Liver (tissue), 9 donors: ENCODE data around the gene MYO1H. TPM values are rescaled to one million over a fixed set of nuclear protein-coding genes. Genes with fewer than 3 reads are reported as not detected.

Source experiments
- DNase-seq: peaks from one replicate; pipeline ENCODE4 v3.0.0-alpha.2; 2017; ENCODE audit warnings: low spot score
- H3K27ac ChIP-seq, 2 donors: one replicate each; pipeline ENCODE4 v1.7.0; 2013; ENCODE audit warnings: inconsistent platforms in 2 of 2, low read length in 2 of 2, control low read depth in 1 of 2, low read depth in 1 of 2, mild to moderate bottlenecking in 1 of 2
- H3K27me3 ChIP-seq, 4 donors: one replicate each; pipeline versions ENCODE4 v1.6.1 to v1.7.0; 2013; ENCODE audit warnings: low read length in 3 of 4, inconsistent platforms in 1 of 4, mild to moderate bottlenecking in 1 of 4, moderate library complexity in 1 of 4; ENCODE audit not compliant: control insufficient read depth in 4 of 4, insufficient read depth in 4 of 4
- H3K36me3 ChIP-seq, 4 donors: one replicate each; pipeline versions ENCODE4 v1.6.1 to v1.7.0; 2013; ENCODE audit warnings: low read length in 3 of 4, mild to moderate bottlenecking in 3 of 4, low read depth in 1 of 4, moderate library complexity in 1 of 4; ENCODE audit not compliant: control insufficient read depth in 4 of 4, insufficient read depth in 3 of 4
- H3K4me1 ChIP-seq, 4 donors: one replicate each; pipeline versions ENCODE4 v1.6.1 to v1.7.0; 2013; ENCODE audit warnings: low read length in 3 of 4, mild to moderate bottlenecking in 3 of 4, moderate library complexity in 1 of 4; ENCODE audit not compliant: control insufficient read depth in 4 of 4, insufficient read depth in 4 of 4
- H3K4me3 ChIP-seq, 3 donors: one replicate each; pipeline versions ENCODE4 v1.6.1 to v1.7.0; 2013; ENCODE audit warnings: low read length in 3 of 3, control low read depth in 1 of 3, low read depth in 1 of 3, mild to moderate bottlenecking in 1 of 3
- H3K9ac ChIP-seq, 2 donors: one replicate each; pipeline ENCODE4 v1.7.0; 2013; ENCODE audit warnings: low read length in 2 of 2, mild to moderate bottlenecking in 2 of 2, moderate library complexity in 2 of 2, control low read depth in 1 of 2, low read depth in 1 of 2
- H3K9me3 ChIP-seq, 4 donors: one replicate each; pipeline versions ENCODE4 v1.6.1 to v1.7.0; 2013; ENCODE audit warnings: low read length in 3 of 4; ENCODE audit not compliant: control insufficient read depth in 4 of 4
- ATF3 ChIP-seq: IDR thresholded peaks from 2 replicates; pipeline ENCODE4 v1.6.1; 2016; ENCODE audit warnings: antibody characterized with exemption
- EGR1 ChIP-seq, 2 donors: IDR thresholded peaks; 2 replicates each; pipeline ENCODE4 v1.6.1; 2016 to 2018; ENCODE audit warnings: antibody characterized with exemption in 2 of 2, low read depth in 2 of 2
- FOXA1 ChIP-seq: IDR thresholded peaks from 2 replicates; pipeline ENCODE4 v1.6.1; 2016; ENCODE audit warnings: antibody characterized with exemption
- FOXA2 ChIP-seq: IDR thresholded peaks from 2 replicates; pipeline ENCODE4 v1.6.1; 2016; ENCODE audit warnings: antibody characterized with exemption
- GABPA ChIP-seq, 2 donors: IDR thresholded peaks in 1 of 2; conservative IDR thresholded peaks in 1 of 2; 2 replicates each; pipeline ENCODE4 v1.6.1; 2016; ENCODE audit warnings: antibody characterized with exemption in 2 of 2, mild to moderate bottlenecking in 1 of 2, moderate library complexity in 1 of 2
- HNF4A ChIP-seq, 2 donors: conservative IDR thresholded peaks; 2 replicates each; pipeline ENCODE4 v1.6.1; 2016; ENCODE audit warnings: antibody characterized with exemption in 2 of 2, mild to moderate bottlenecking in 2 of 2
- HNF4G ChIP-seq: IDR thresholded peaks from 2 replicates; pipeline ENCODE4 v1.6.1; 2016; ENCODE audit warnings: antibody characterized with exemption
- JUND ChIP-seq, 2 donors: IDR thresholded peaks; 2 replicates each; pipeline ENCODE4 v1.6.1; 2016; ENCODE audit warnings: antibody characterized with exemption in 2 of 2
- NR2F2 ChIP-seq: IDR thresholded peaks from 2 replicates; pipeline ENCODE4 v1.6.1; 2016; ENCODE audit warnings: antibody characterized with exemption
- RAD21 ChIP-seq, 2 donors: IDR thresholded peaks; 2 replicates each; pipeline ENCODE4 v1.6.1; 2016; ENCODE audit warnings: antibody characterized with exemption in 2 of 2, mild to moderate bottlenecking in 2 of 2
- RXRA ChIP-seq, 2 donors: IDR thresholded peaks; 2 replicates each; pipeline ENCODE4 v1.6.1; 2017 to 2018; ENCODE audit warnings: antibody characterized with exemption in 2 of 2, mild to moderate bottlenecking in 1 of 2
- SP1 ChIP-seq: IDR thresholded peaks from 2 replicates; pipeline ENCODE4 v1.6.1; 2018; ENCODE audit warnings: antibody characterized with exemption, mild to moderate bottlenecking
- TAF1 ChIP-seq: conservative IDR thresholded peaks from 2 replicates; pipeline ENCODE4 v1.6.1; 2016; ENCODE audit warnings: antibody characterized with exemption, mild to moderate bottlenecking
- YY1 ChIP-seq: IDR thresholded peaks from 2 replicates; pipeline ENCODE4 v1.6.1; 2016; ENCODE audit warnings: antibody characterized with exemption, mild to moderate bottlenecking
- ZBTB33 ChIP-seq: IDR thresholded peaks from 2 replicates; pipeline ENCODE4 v1.6.1; 2016; ENCODE audit warnings: antibody characterized with exemption
- WGBS: extraction: QIAGEN DNeasy Blood & Tissue Kit; methylation state at CpG from one replicate; pipeline ENCODE4 v1.1.7; 2013; 5-methylcytosine and 5-hydroxymethylcytosine counted together
- polyA plus RNA-seq, 2 donors: library from polyadenylated mRNA; stranded (reverse) in 1 of 2; unstranded in 1 of 2; fragments of 200-250 nt in 1 of 2; fragments of >200 nt in 1 of 2; fragmentation: Nextera tagmentation in 1 of 2; extraction: Ambion mirVana in 1 of 2; gene quantifications; one replicate each; pipeline versions ENCODE4 v1.2.1 to v1.2.3, GENCODE V29; 2013 to 2015
- total RNA-seq, 2 donors: library from RNA; depleted of rRNA; stranded (reverse); fragments of >200 nt; gene quantifications; one replicate each; pipeline ENCODE4 v1.2.3, GENCODE V29; 2014
- TF ChIP-seq, protein P1 (sequence below): IDR thresholded peaks from 2 replicates; pipeline ENCODE4 v1.6.1; 2016; ENCODE audit warnings: antibody characterized with exemption
- TF ChIP-seq, protein P2 (sequence below): fragments of 150-350 bp; IDR thresholded peaks from 2 replicates; pipeline ENCODE4 v1.5.1; 2017; ENCODE audit warnings: improper control_type of control experiment, low read depth, low read length; ENCODE audit not compliant: missing input control
- TF ChIP-seq, protein P3 (sequence below): IDR thresholded peaks from 2 replicates; pipeline ENCODE4 v1.6.1; 2016; ENCODE audit warnings: antibody characterized with exemption, mild to moderate bottlenecking
- donor health status: healthy.
- donor health status: healthy.
- donor health status: healthy.
- donor health status: healthy.
- donor health status: healthy.

Gene MYO1H
- total and polyA plus RNA-seq, 4 donors = not detected

- WGBS = 89% methylated on average over 4 of the region's 4 CpGs
- Histone ChIP-seq H3K4me1 (no peaks in the 10 kb centered on the region), H3K36me3 (peaks cover 13 to 73% (median 62%) of the 10 kb centered on the region in 4 donors), H3K27me3 (no peaks in the 10 kb centered on the region), H3K4me3 (no peak overlapping the region), H3K9ac (no peak overlapping the region), H3K27ac (no peak overlapping the region), H3K9me3 (no peaks in the 10 kb centered on the region)
- TF ChIP-seq FOXA1 (no peak), FOXA2 (no peak), JUND (IDR thresholded peaks at IDR 0.05) (no peak), GABPA (IDR thresholded peaks at IDR 0.05 in 1 of 2, conservative IDR thresholded peaks at IDR 0.05 in 1 of 2) (no peak), NR2F2 (no peak), RAD21 (IDR thresholded peaks at IDR 0.05) (no peak), ATF3 (no peak), SP1 (no peak), HNF4A (conservative IDR thresholded peaks at IDR 0.05) (no peak), TAF1 (no peak), YY1 (no peak), RXRA (IDR thresholded peaks at IDR 0.05) (no peak), HNF4G (no peak)
- TF ChIP-seq, protein P1, sequence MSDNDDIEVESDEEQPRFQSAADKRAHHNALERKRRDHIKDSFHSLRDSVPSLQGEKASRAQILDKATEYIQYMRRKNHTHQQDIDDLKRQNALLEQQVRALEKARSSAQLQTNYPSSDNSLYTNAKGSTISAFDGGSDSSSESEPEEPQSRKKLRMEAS = no peak
- TF ChIP-seq, protein P2, sequence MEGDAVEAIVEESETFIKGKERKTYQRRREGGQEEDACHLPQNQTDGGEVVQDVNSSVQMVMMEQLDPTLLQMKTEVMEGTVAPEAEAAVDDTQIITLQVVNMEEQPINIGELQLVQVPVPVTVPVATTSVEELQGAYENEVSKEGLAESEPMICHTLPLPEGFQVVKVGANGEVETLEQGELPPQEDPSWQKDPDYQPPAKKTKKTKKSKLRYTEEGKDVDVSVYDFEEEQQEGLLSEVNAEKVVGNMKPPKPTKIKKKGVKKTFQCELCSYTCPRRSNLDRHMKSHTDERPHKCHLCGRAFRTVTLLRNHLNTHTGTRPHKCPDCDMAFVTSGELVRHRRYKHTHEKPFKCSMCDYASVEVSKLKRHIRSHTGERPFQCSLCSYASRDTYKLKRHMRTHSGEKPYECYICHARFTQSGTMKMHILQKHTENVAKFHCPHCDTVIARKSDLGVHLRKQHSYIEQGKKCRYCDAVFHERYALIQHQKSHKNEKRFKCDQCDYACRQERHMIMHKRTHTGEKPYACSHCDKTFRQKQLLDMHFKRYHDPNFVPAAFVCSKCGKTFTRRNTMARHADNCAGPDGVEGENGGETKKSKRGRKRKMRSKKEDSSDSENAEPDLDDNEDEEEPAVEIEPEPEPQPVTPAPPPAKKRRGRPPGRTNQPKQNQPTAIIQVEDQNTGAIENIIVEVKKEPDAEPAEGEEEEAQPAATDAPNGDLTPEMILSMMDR = no peak
- TF ChIP-seq, protein P3, sequence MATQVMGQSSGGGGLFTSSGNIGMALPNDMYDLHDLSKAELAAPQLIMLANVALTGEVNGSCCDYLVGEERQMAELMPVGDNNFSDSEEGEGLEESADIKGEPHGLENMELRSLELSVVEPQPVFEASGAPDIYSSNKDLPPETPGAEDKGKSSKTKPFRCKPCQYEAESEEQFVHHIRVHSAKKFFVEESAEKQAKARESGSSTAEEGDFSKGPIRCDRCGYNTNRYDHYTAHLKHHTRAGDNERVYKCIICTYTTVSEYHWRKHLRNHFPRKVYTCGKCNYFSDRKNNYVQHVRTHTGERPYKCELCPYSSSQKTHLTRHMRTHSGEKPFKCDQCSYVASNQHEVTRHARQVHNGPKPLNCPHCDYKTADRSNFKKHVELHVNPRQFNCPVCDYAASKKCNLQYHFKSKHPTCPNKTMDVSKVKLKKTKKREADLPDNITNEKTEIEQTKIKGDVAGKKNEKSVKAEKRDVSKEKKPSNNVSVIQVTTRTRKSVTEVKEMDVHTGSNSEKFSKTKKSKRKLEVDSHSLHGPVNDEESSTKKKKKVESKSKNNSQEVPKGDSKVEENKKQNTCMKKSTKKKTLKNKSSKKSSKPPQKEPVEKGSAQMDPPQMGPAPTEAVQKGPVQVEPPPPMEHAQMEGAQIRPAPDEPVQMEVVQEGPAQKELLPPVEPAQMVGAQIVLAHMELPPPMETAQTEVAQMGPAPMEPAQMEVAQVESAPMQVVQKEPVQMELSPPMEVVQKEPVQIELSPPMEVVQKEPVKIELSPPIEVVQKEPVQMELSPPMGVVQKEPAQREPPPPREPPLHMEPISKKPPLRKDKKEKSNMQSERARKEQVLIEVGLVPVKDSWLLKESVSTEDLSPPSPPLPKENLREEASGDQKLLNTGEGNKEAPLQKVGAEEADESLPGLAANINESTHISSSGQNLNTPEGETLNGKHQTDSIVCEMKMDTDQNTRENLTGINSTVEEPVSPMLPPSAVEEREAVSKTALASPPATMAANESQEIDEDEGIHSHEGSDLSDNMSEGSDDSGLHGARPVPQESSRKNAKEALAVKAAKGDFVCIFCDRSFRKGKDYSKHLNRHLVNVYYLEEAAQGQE = no peak
- DNase-seq = no peak
These were observed 137.5 kb downstream of the MYO1H start for GRCh38 chr12:109485201-109485600.

DNA sequence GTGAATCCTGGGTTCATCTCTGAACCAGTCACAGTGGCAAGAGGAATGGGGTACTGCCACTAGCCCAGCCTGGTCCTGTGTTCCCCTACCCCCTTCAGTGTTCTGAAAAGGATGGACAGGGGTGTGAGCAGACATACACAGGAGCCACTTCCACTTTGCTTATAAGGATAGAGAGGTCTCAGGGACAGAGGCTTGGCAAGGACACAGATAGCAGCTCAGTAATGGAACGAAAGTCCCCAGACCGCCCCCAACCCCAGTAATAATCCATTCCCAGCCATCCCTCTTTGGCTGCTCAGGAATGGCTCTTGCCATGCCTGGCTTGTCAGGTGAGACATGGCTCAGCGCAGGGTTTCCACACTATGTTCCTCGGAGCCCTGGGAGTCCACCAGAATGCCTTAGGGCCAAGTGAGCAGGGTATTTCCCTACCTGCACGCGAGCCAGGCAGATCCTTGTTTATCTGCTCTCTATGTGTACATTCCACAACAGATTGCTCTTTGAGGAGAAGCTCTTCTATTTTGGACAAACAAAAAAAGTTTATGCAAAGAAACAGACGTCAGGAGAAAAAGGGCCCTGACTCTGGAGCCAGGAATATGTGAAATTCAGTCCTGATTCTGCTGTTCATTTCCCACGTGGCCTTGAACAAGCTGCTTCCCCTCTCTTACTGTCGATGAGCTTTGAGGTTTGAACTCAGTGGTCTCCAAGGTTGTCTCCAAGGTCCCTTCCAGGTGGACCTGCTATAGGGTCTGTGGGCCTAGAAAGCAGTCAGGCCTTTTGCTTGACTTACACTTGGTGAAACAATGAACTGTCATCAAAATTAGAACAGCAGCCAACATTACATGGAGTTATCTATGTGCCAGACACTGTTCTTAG is 139.7 kb downstream of the MYO1H start:
- WGBS = 94% methylated on average over 9 of the region's 9 CpGs
- Histone ChIP-seq H3K36me3 (peaks cover 18 to 94% (median 77%) of the 10 kb centered on the region in 4 donors), H3K4me1 (no peaks in the 10 kb centered on the region), H3K27me3 (no peaks in the 10 kb centered on the region), H3K9ac (no peak overlapping the region), H3K9me3 (no peaks in the 10 kb centered on the region), H3K27ac (no peak overlapping the region), H3K4me3 (no peak overlapping the region)
- no peak for DNase-seq
- TF ChIP-seq FOXA2 = no peak
- no peak for TF ChIP-seq EGR1 (IDR thresholded peaks at IDR 0.05; ENCODE audit: low read depth in 2 of 2)
- TF ChIP-seq, protein P1 = no peak
- TF ChIP-seq JUND (IDR thresholded peaks at IDR 0.05) = no peak
- TF ChIP-seq, protein P3 = no peak
- no peak for TF ChIP-seq RAD21 (IDR thresholded peaks at IDR 0.05)
- no peak for TF ChIP-seq SP1
- TF ChIP-seq TAF1 = no peak
- TF ChIP-seq YY1 = no peak
- TF ChIP-seq ATF3 = no peak
- no peak for TF ChIP-seq ZBTB33
- no peak for TF ChIP-seq FOXA1
- TF ChIP-seq HNF4G = no peak
- TF ChIP-seq NR2F2 = no peak
- TF ChIP-seq RXRA (IDR thresholded peaks at IDR 0.05) = no peak
